Loucy (cell line): ENCODE measurements around the gene CLCN6.

Experiments
- CTCF ChIP-seq: fragments of 200-600 bp; sonication (generic); conservative IDR thresholded peaks from 2 replicates; pipeline ENCODE4 v1.5.1; 2014; ENCODE audit warnings: mild to moderate bottlenecking, antibody characterized with exemption, low read length
- EZH2phosphoT487 ChIP-seq: fragments of 200-600 bp; IDR thresholded peaks from 2 replicates; pipeline ENCODE4 v1.6.1; 2018; ENCODE audit warnings: antibody characterized with exemption, mild to moderate bottlenecking, moderate library complexity, borderline replicate concordance

DNA sequence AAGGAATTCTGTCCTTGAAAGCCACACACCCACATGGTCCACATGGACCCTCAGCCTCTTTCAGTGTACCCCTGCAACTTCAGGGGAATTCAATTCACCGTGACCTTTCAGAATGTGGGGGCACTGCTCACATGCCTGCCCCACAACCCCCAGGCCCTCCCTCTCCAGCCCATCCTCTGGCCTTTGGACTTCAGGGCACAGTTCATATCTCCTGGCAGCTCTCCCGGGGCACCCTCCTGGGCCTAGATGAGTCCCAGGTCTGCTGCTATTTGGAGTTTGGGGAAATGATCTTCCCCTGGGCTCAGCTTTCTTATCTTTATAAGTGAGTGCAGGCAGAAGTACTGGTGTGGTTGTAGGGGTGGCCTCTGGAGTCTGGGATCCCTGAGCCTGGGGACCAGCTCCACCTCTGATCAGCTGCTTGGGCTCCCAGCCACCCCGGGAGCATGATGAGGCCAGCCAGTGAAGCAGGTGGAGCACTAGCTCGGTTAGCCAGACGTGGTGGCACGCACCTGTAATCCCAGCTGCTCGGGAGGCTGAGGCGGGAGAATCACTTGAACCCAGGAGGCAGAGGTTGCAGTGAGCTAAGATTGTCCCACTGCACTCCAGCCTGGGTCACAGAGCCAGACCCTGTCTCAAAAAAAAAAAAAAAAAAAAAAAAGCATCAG lies 28.2 kb upstream of the CLCN6 start:
- no peak for TF ChIP-seq CTCF
- TF ChIP-seq EZH2phosphoT487, result no peak
